HepG2 (cell line): Measurements from ENCODE around the gene EHD1. TPM values are rescaled to one million over a fixed set of nuclear protein-coding genes. Genes with fewer than 3 reads are reported as not detected.

Experiments used
- FOXA1 ChIP-seq, 2 experiments: fragments of 450-650 bp in 1 of 2; sonication (generic) in 1 of 2; formaldehyde crosslinking in 1 of 2; IDR thresholded peaks; 2 replicates each; pipeline versions ENCODE4 v1.4.0 to v1.6.1; 2016 to 2020; ENCODE audit warnings: missing genetic modification reagents in 1 of 2
- FOXO1 ChIP-seq: sonication (generic); formaldehyde crosslinking; IDR thresholded peaks from 2 replicates; pipeline ENCODE4 v1.4.0; 2020; ENCODE audit warnings: missing genetic modification reagents
- HES4 ChIP-seq: sonication (generic); formaldehyde crosslinking; IDR thresholded peaks from 2 replicates; pipeline ENCODE4 v1.9.0; 2021; ENCODE audit warnings: mild to moderate bottlenecking, missing genetic modification reagents, borderline replicate concordance
- HHEX ChIP-seq: IDR thresholded peaks from 2 replicates; pipeline ENCODE4 v1.6.1; 2016; ENCODE audit warnings: control low read depth
- HIC2 ChIP-seq: sonication (generic); formaldehyde crosslinking; IDR thresholded peaks from 2 replicates; pipeline ENCODE4 v1.9.0; 2022; ENCODE audit warnings: low read depth, missing genetic modification reagents
- HMG20A ChIP-seq: IDR thresholded peaks from 2 replicates; pipeline ENCODE4 v1.6.1; 2016; ENCODE audit warnings: borderline replicate concordance
- HNRNPK ChIP-seq: fragments of 200-400 bp; formaldehyde crosslinking; IDR thresholded peaks from 2 replicates; pipeline ENCODE4 v1.6.1; 2018; ENCODE audit warnings: low read length, low read depth, moderate library complexity, mild to moderate bottlenecking; ENCODE audit not compliant: poor library complexity, severe bottlenecking
- JUN ChIP-seq: sonication (generic); formaldehyde crosslinking; IDR thresholded peaks from 2 replicates; pipeline ENCODE4 v1.4.0; 2020; ENCODE audit warnings: mild to moderate bottlenecking, missing genetic modification reagents
- LCORL ChIP-seq, 2 experiments: fragments of 450-650 bp in 1 of 2; sonication (generic) in 1 of 2; formaldehyde crosslinking in 1 of 2; IDR thresholded peaks; 2 replicates each; pipeline versions ENCODE4 v1.5.0 to v1.6.1; 2017 to 2020; ENCODE audit warnings: antibody characterized with exemption in 1 of 2, missing genetic modification reagents in 1 of 2
- NCOA2 ChIP-seq: sonication (generic); formaldehyde crosslinking; IDR thresholded peaks from 2 replicates; pipeline ENCODE4 v1.8.0; 2022; ENCODE audit warnings: inconsistent platforms
- NONO ChIP-seq, 2 experiments: fragments of 450-650 bp in 1 of 2; sonication (generic) in 1 of 2; formaldehyde crosslinking in 1 of 2; IDR thresholded peaks in 1 of 2; conservative IDR thresholded peaks in 1 of 2; 2 replicates each; pipeline versions ENCODE4 v1.6.1 to v1.8.0; 2017 to 2022; ENCODE audit warnings: mild to moderate bottlenecking in 1 of 2, missing genetic modification reagents in 1 of 2, moderate library complexity in 1 of 2
- PPARG ChIP-seq: conservative IDR thresholded peaks from 2 replicates; pipeline ENCODE4 v1.6.1; 2016; ENCODE audit warnings: missing biosample characterization, missing genetic modification reagents
- RNF219 ChIP-seq: sonication (generic); formaldehyde crosslinking; IDR thresholded peaks from 2 replicates; pipeline ENCODE4 v1.5.0; 2020; ENCODE audit warnings: mild to moderate bottlenecking, missing genetic modification reagents
- SCMH1 ChIP-seq: sonication (generic); formaldehyde crosslinking; IDR thresholded peaks from 2 replicates; pipeline ENCODE4 v1.9.0; 2021; ENCODE audit warnings: missing genetic modification reagents, mild to moderate bottlenecking, borderline replicate concordance
- SNRNP70 ChIP-seq: fragments of 200-400 bp; formaldehyde crosslinking; IDR thresholded peaks from 2 replicates; pipeline ENCODE4 v1.6.1; 2017; ENCODE audit warnings: mild to moderate bottlenecking, low read depth, low read length, moderate library complexity
- TMF1 ChIP-seq: sonication (generic); formaldehyde crosslinking; IDR thresholded peaks from 2 replicates; pipeline ENCODE4 v1.8.1; 2022; ENCODE audit warnings: low read depth, missing genetic modification reagents
- U2AF1 ChIP-seq: fragments of 200-400 bp; formaldehyde crosslinking; optimal IDR thresholded peaks from 2 replicates; pipeline ENCODE3; 2017; ENCODE audit warnings: mild to moderate bottlenecking, low read depth, low read length
- ZEB1 ChIP-seq: IDR thresholded peaks from 2 replicates; pipeline ENCODE4 v1.6.1; 2012; ENCODE audit warnings: mild to moderate bottlenecking, low read depth, inconsistent platforms; ENCODE audit not compliant: insufficient replicate concordance
- ZFP36L2 ChIP-seq: sonication (generic); formaldehyde crosslinking; IDR thresholded peaks from 2 replicates; pipeline ENCODE4 v1.4.0; 2020; ENCODE audit warnings: missing genetic modification reagents
- ZKSCAN8 ChIP-seq: IDR thresholded peaks from 2 replicates; pipeline ENCODE4 v1.6.1; 2016; ENCODE audit warnings: borderline replicate concordance, missing genetic modification reagents, missing compliant biosample characterization
- ZNF121 ChIP-seq: sonication (generic); formaldehyde crosslinking; IDR thresholded peaks from 2 replicates; pipeline ENCODE4 v1.5.0; 2020; ENCODE audit warnings: mild to moderate bottlenecking, missing genetic modification reagents
- ZNF207 ChIP-seq: fragments of 450-650 bp; IDR thresholded peaks from 2 replicates; pipeline ENCODE4 v1.6.1; 2016; ENCODE audit warnings: antibody characterized with exemption, borderline replicate concordance
- ZNF296 ChIP-seq: sonication (generic); formaldehyde crosslinking; conservative IDR thresholded peaks from 2 replicates; pipeline ENCODE4 v1.5.0; 2020; ENCODE audit warnings: mild to moderate bottlenecking, missing genetic modification reagents
- ZNF432 ChIP-seq: sonication (generic); formaldehyde crosslinking; IDR thresholded peaks from 2 replicates; pipeline ENCODE4 v1.5.0; 2020; ENCODE audit warnings: missing genetic modification reagents, mild to moderate bottlenecking, borderline replicate concordance
- ZNF496 ChIP-seq: sonication (generic); formaldehyde crosslinking; IDR thresholded peaks from 2 replicates; pipeline ENCODE4 v1.8.1; 2023; ENCODE audit warnings: mild to moderate bottlenecking, moderate library complexity, missing genetic modification reagents; ENCODE audit not compliant: insufficient replicate concordance
- ZNF543 ChIP-seq: sonication (generic); formaldehyde crosslinking; IDR thresholded peaks from 2 replicates; pipeline ENCODE4 v1.4.0; 2020; ENCODE audit warnings: mild to moderate bottlenecking, missing genetic modification reagents
- ZNF674 ChIP-seq: sonication (generic); formaldehyde crosslinking; IDR thresholded peaks from 2 replicates; pipeline ENCODE4 v1.5.0; 2020; ENCODE audit warnings: low read depth, mild to moderate bottlenecking, missing genetic modification reagents
- polyA plus RNA-seq, 8 experiments: library from polyadenylated mRNA; depleted of rRNA in 3 of 8; stranded (reverse) in 7 of 8; unstranded in 1 of 8; fragments of >200 nt; fragmentation: Illumina TruSeq in 4 of 8; extraction: Trizol in 4 of 8; gene quantifications; 2 replicates each; pipeline versions ENCODE4 v1.2.1 to v1.2.3, GENCODE V29; 2011 to 2016; ENCODE audit warnings: low read depth in 4 of 8, missing spikeins in 1 of 8, mixed read lengths in 1 of 8; ENCODE audit not compliant: insufficient read depth in 1 of 8
- total RNA-seq, 5 experiments: library from RNA; depleted of rRNA; stranded (reverse); fragments of >200 nt; fragmentation: Illumina TruSeq; extraction: Trizol; gene quantifications; 2 replicates each; pipeline ENCODE4 v1.2.3, GENCODE V29; 2016; ENCODE audit warnings: low read depth in 1 of 5

Gene EHD1
- total and polyA plus RNA-seq, 2 of the 13 experiments (the other 11 are each of a cell fraction or from before 2014, with no cell fraction given): 23.6 to 26.6 TPM

GRCh38 chr11:64885367-64886286 is 7.2 kb upstream of the EHD1 start (continued):
- no peak for TF ChIP-seq RNF219 (CRISPR knock-in tag)
- no peak; the same call in 1 of the 2 replicates for TF ChIP-seq HIC2 (CRISPR knock-in tag)
- TF ChIP-seq ZNF674 (CRISPR knock-in tag): no peak
- no peak for TF ChIP-seq FOXO1 (CRISPR knock-in tag)
- no peak for TF ChIP-seq ZNF496
- no peak for TF ChIP-seq ZEB1
- TF ChIP-seq ZNF543 (CRISPR knock-in tag): no peak
- no peak for TF ChIP-seq ZKSCAN8 (CRISPR knock-in tag)
- TF ChIP-seq HNRNPK: no peak
- TF ChIP-seq ZNF121 (CRISPR knock-in tag): no peak
- TF ChIP-seq ZNF432 (CRISPR knock-in tag): no peak
- peak; percentile 39; the same call in 1 of the 2 replicates for TF ChIP-seq LCORL (IDR thresholded peaks at IDR 0.05)
- peak; percentile 30; the same call in 1 of the 2 replicates for TF ChIP-seq LCORL (CRISPR knock-in tag; IDR thresholded peaks at IDR 0.05)
- no peak for TF ChIP-seq HHEX
- no peak for TF ChIP-seq SCMH1 (CRISPR knock-in tag)
- no peak for TF ChIP-seq FOXA1 (IDR thresholded peaks at IDR 0.05)
- no peak; the same call in 1 of the 2 replicates for TF ChIP-seq FOXA1 (CRISPR knock-in tag; IDR thresholded peaks at IDR 0.05)
- peak; percentile 65 for TF ChIP-seq PPARG (CRISPR knock-in tag)
- TF ChIP-seq NONO (IDR thresholded peaks at IDR 0.05): no peak
- TF ChIP-seq NONO (CRISPR knock-in tag; conservative IDR thresholded peaks at IDR 0.05): peak; percentile 41; the same call in 1 of the 2 replicates
- TF ChIP-seq HES4 (CRISPR knock-in tag): no peak
- peak; percentile 40; the same call in 1 of the 2 replicates for TF ChIP-seq HMG20A
- no peak for TF ChIP-seq SNRNP70
- no peak for TF ChIP-seq JUN (CRISPR knock-in tag)
- no peak for TF ChIP-seq ZNF296 (CRISPR knock-in tag)
- TF ChIP-seq ZNF207: no peak
- no peak for TF ChIP-seq U2AF1
- no peak for TF ChIP-seq ZFP36L2 (CRISPR knock-in tag)
- no peak for TF ChIP-seq NCOA2 (CRISPR knock-in tag)
- TF ChIP-seq TMF1 (CRISPR knock-in tag): no peak
